Fibroblast of mammary gland (primary cell): ENCODE data around the gene KDM6A.

ENCODE experiments used
- DNase-seq: peaks from one replicate; pipeline ENCODE4 v3.0.0-alpha.2; 2010; ENCODE audit warnings: low read depth
- H3K4me3 ChIP-seq: 2 replicates; pipeline ENCODE4 v1.5.1; 2011; ENCODE audit warnings: low read depth, mild to moderate bottlenecking, low read length, moderate library complexity; ENCODE audit not compliant: control insufficient read depth
- CTCF ChIP-seq: conservative IDR thresholded peaks from 2 replicates; pipeline ENCODE4 v1.5.1; 2011; ENCODE audit warnings: low read depth, low read length, inconsistent platforms; ENCODE audit not compliant: control insufficient read depth, insufficient read depth

Gene KDM6A

DNA sequence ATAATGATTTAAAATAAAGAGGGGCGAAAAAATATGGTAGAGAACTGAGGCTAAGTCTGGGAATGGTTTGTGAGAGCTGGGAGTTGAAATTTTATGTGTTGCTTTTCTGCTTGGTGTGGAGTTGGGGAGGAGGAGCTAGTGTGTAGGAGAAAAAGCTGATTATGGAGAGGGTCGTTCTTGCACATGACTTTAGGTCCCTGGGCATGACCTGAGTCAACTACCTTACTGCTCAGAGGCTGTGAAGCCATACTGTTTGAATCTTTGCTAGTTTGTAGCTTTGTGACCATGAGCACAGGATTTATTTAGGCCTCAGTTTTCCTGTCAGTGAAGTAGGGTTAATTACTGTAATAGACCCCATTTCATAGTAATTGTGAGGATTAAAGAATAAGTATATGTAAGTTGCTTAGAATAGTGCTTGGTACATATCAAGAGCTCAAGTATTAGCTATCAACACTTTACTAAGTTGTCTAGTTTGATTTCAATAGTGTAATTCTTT lies 78.6 kb downstream of the KDM6A start:
- DNase-seq = no peak
- H3K4me3 ChIP-seq = no peak overlapping the region
- TF ChIP-seq CTCF = no peak

- H3K4me3 ChIP-seq = no peak overlapping the region
- no peak for DNase-seq
- TF ChIP-seq CTCF = no peak
These were observed 79.5 kb downstream of the KDM6A start for GRCh38 chrX:44952329-44953027.

DNA sequence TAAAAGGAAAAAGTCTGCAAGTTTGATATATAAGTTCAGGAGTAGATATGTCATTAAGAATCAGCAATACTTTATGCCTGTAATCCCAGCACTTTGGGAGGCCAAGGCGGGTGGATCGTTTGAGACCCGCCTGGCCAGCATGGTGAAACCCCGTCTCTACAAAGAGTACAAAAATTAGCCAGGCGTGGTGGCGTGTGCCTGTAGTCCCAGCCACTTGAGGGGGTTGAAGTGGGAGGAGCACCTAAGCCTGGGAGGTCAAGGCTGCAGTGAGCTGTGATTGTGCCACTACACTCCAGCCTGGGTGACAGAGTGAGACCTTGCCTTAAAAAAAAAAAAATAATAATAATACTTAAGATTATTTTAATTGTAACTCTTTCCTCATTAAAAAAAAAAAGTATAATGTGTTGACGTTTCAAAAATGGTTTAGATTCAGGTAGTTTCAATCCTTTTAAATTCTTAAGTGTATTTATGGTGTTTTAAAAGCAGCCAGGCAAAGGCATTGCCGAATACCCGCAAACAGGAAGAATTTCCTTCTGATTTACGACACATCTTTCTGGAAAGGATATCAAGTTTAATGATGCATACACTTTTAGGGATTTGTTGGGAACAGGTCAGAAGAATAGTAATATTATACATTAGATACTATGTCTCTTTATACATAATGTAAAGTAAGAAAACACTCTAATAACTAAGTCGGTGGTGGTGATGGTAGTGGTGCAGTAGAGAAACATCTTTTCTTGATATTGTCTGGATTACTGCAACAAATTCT lies 80.9 kb downstream of the KDM6A start:
- DNase-seq = no peak
- TF ChIP-seq CTCF = no peak
- no peak overlapping the region for H3K4me3 ChIP-seq

DNA sequence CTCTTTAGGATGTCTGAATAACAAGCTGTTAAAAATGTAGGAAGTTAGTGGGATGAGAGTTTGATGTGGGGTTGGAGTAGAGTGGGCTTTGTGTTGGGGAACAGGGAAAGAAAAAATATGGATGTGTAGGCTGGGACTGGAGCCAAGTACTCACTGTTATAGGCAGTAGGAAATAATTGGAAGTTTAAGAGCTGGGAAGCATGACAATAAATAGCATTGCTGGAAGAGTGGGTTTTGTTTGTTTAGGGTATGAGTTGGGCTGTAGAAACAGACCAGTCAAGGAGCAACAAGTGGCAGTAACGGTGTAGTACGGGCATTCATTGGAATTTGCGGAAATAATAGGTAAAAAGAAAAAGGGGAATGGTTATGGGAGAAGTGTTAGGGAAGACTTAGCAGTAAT lies 81.6 kb downstream of the KDM6A start:
- DNase-seq = no peak

DNA sequence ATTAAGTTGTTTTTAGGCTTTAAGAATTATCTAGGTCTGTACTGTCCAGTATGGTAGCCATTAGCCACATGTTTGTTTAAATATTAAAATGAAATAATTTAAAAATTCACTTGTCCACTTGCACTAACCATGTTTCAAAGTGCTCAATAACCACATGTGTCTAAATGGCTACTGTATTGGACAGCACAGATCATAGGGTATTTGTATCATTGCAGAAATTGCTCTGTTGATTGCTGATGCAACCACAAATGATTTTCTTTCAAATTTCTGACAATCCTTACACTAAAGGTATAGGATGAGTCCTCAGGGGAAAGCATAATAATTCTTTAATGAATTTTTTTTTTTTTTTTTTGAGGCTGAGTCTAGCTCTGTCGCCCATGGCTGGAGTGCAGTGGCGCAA lies 84.9 kb downstream of the KDM6A start:
- no peak for TF ChIP-seq CTCF
- H3K4me3 ChIP-seq = no peak overlapping the region
- no peak for DNase-seq

More for the DNA sequence above, 81.6 kb downstream of the KDM6A start:
- H3K4me3 ChIP-seq = no peak overlapping the region
- TF ChIP-seq CTCF = no peak

DNA sequence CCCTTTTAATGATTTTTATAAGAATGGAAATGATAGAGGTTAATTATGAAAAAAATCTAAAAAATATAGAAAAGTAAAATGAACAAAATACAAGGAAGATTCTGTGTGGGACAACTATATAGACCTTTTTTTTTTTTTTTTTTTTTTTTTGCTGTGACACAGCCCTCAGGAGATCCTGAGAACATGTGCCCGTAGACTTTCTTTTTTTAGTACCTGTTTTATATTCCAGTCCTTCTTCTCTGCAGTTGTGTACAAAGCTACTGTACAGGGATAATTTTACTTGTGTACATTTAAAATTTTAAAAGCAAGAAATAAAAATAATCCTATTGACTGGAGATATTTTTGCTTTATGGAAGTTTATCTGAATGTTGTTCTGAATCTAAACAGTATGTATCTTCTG lies 85.5 kb downstream of the KDM6A start:
- DNase-seq = no peak
- no peak for TF ChIP-seq CTCF

More for the DNA sequence above, 85.5 kb downstream of the KDM6A start:
- no peak overlapping the region for H3K4me3 ChIP-seq
